DMS 273 (cell line): ENCODE measurements around the gene SLC4A8.

Experiments
- DNase-seq: peaks from one replicate; lab custom pipeline; 2025; ENCODE audit not compliant: unreplicated experiment; lab: John Stamatoyannopoulos, UW

The SLC4A8 gene

GRCh38 chr12:51549637-51550036, 125.0 kb downstream of the SLC4A8 start:
- DNase-seq: peak; percentile 63
